HG02981 (cell line): Measurements from ENCODE around the gene KIF26B.
"Not testable (repeated sequence)": the region's sequence is repeated elsewhere in the genome, so short reads cannot be mapped to it uniquely, and the experiment has no call there.

Experiments used
- ATAC-seq: cut with Tn5 transposase; IDR thresholded peaks from one replicate; pipeline ENCODE4 v1.9.1; 2021; ENCODE audit warnings: mild to moderate bottlenecking, moderate library complexity; ENCODE audit not compliant: unreplicated experiment

The KIF26B gene

GRCh38 chr1:245311887-245312536, 157.2 kb downstream of the KIF26B start:
- no peak for ATAC-seq

- no peak for ATAC-seq
Measured at GRCh38 chr1:245313576-245313975, 158.8 kb downstream of the KIF26B start.

- no peak for ATAC-seq
Measured at GRCh38 chr1:245316784-245317183, 162.0 kb downstream of the KIF26B start.

- ATAC-seq = no peak
Measured at GRCh38 chr1:245317217-245317616, 162.4 kb downstream of the KIF26B start.

GRCh38 chr1:245319094-245319493, 164.3 kb downstream of the KIF26B start:
- no peak for ATAC-seq

GRCh38 chr1:245322673-245323072, 167.9 kb downstream of the KIF26B start:
- ATAC-seq = no peak

- not testable (repeated sequence) for ATAC-seq
Measured at GRCh38 chr1:245323765-245324164, 169.0 kb downstream of the KIF26B start.

- no peak for ATAC-seq
Measured at GRCh38 chr1:245325922-245326795, 171.4 kb downstream of the KIF26B start.

GRCh38 chr1:245327360-245327759, 172.6 kb downstream of the KIF26B start:
- no peak for ATAC-seq

- no peak for ATAC-seq
Measured at GRCh38 chr1:245327842-245328241, 173.1 kb downstream of the KIF26B start.

GRCh38 chr1:245330951-245331350, 176.2 kb downstream of the KIF26B start:
- no peak for ATAC-seq

- ATAC-seq = no peak
Measured at GRCh38 chr1:245332085-245332484, 177.3 kb downstream of the KIF26B start.

GRCh38 chr1:245332513-245332912, 177.7 kb downstream of the KIF26B start:
- no peak for ATAC-seq

- no peak for ATAC-seq
Measured at GRCh38 chr1:245334235-245334634, 179.4 kb downstream of the KIF26B start.

- ATAC-seq = no peak
Measured at GRCh38 chr1:245334827-245335490, 180.2 kb downstream of the KIF26B start.

GRCh38 chr1:245335684-245336083, 180.9 kb downstream of the KIF26B start:
- not testable (repeated sequence) for ATAC-seq

GRCh38 chr1:245336149-245336983, 181.6 kb downstream of the KIF26B start:
- no peak for ATAC-seq

GRCh38 chr1:245336984-245337355, 182.2 kb downstream of the KIF26B start:
- ATAC-seq = not testable (repeated sequence)

- no peak for ATAC-seq
Measured at GRCh38 chr1:245337829-245338484, 183.2 kb downstream of the KIF26B start.

GRCh38 chr1:245338485-245338877, 183.7 kb downstream of the KIF26B start:
- no peak for ATAC-seq
